Chondrocyte (in vitro differentiated cells): ENCODE results near the gene KDM4B. TPM values are rescaled to one million over a fixed set of nuclear protein-coding genes. Genes with fewer than 3 reads are reported as not detected.

Experiments
- DNase-seq: peaks from one replicate; pipeline ENCODE4 v3.0.0; 2021; ENCODE audit warnings: mixed read lengths, low spot score
- H3K27ac Mint-ChIP-seq: one replicate; pipeline ENCODE4 v1.8.0; 2021; ENCODE audit warnings: mild to moderate bottlenecking, moderate library complexity, mixed read lengths; ENCODE audit not compliant: unreplicated experiment
- H3K27me3 Mint-ChIP-seq: 2 replicates; pipeline ENCODE4 v1.8.0; 2021; ENCODE audit warnings: low read depth, mixed read lengths
- H3K36me3 Mint-ChIP-seq: 2 replicates; pipeline ENCODE4 v1.8.0; 2021; ENCODE audit warnings: low read depth, mixed read lengths
- H3K4me1 Mint-ChIP-seq: 2 replicates; pipeline ENCODE4 v1.8.0; 2021; ENCODE audit warnings: low read depth, mild to moderate bottlenecking, mixed read lengths
- H3K4me3 Mint-ChIP-seq: one replicate; pipeline ENCODE4 v1.8.0; 2021; ENCODE audit warnings: mild to moderate bottlenecking, moderate library complexity, mixed read lengths; ENCODE audit not compliant: unreplicated experiment
- H3K9me3 Mint-ChIP-seq: 2 replicates; pipeline ENCODE4 v1.8.0; 2021; ENCODE audit warnings: low read depth, mixed read lengths
- CTCF ChIP-seq: fragments of 200-600 bp; sonication (generic); IDR thresholded peaks from 2 replicates; pipeline ENCODE4 v1.5.0; 2021; ENCODE audit warnings: antibody characterized with exemption, mild to moderate bottlenecking, moderate library complexity
- total RNA-seq: library from RNA; stranded (reverse); gene quantifications from 3 replicates; pipeline ENCODE4 v1.2.1, GENCODE V29; 2021

Gene KDM4B
- total RNA-seq, 1 donor from 2014 or later, result 52.2 TPM

- no peak for DNase-seq
- no peak for TF ChIP-seq CTCF
- no peak overlapping the region for H3K27ac Mint-ChIP-seq
- H3K9me3 Mint-ChIP-seq, result no peaks in the 10 kb centered on the region
- H3K36me3 Mint-ChIP-seq, result peaks cover 24% of the 10 kb centered on the region
- peaks cover 16% of the 10 kb centered on the region for H3K4me1 Mint-ChIP-seq
- H3K4me3 Mint-ChIP-seq, result no peak overlapping the region
- no peaks in the 10 kb centered on the region for H3K27me3 Mint-ChIP-seq
These were observed 172.4 kb downstream of the KDM4B start for GRCh38 chr19:5141129-5141849.

- DNase-seq, result no peak
- Mint-ChIP-seq H3K9me3 (no peaks in the 10 kb centered on the region), H3K4me3 (no peak overlapping the region), H3K36me3 (peaks cover 26% of the 10 kb centered on the region), H3K27me3 (no peaks in the 10 kb centered on the region), H3K27ac (no peak overlapping the region), H3K4me1 (peaks cover 16% of the 10 kb centered on the region)
- no peak for TF ChIP-seq CTCF
These were observed 173.2 kb downstream of the KDM4B start for GRCh38 chr19:5141850-5142724.

- Mint-ChIP-seq H3K27me3 (no peaks in the 10 kb centered on the region), H3K27ac (no peak overlapping the region), H3K9me3 (no peaks in the 10 kb centered on the region), H3K36me3 (peaks cover 27% of the 10 kb centered on the region), H3K4me1 (peaks cover 16% of the 10 kb centered on the region), H3K4me3 (no peak overlapping the region)
- no peak for TF ChIP-seq CTCF
- no peak for DNase-seq
These were observed 173.8 kb downstream of the KDM4B start for GRCh38 chr19:5142725-5143097.

GRCh38 chr19:5143471-5144411, 174.8 kb downstream of the KDM4B start:
- DNase-seq, result peak; percentile 87
- Mint-ChIP-seq H3K4me1 (peaks cover 13% of the 10 kb centered on the region), H3K36me3 (peaks cover 24% of the 10 kb centered on the region), H3K27ac (no peak overlapping the region), H3K9me3 (no peaks in the 10 kb centered on the region), H3K4me3 (no peak overlapping the region), H3K27me3 (no peaks in the 10 kb centered on the region)
- no peak for TF ChIP-seq CTCF
